Smooth muscle cell (in vitro differentiated cells): ENCODE data around the gene BCL2. TPM values are rescaled to one million over a fixed set of nuclear protein-coding genes. Genes with fewer than 3 reads are reported as not detected.

Experiments used
- DNase-seq: peaks from one replicate; lab custom pipeline; 2025; ENCODE audit not compliant: unreplicated experiment; lab: John Stamatoyannopoulos, UW
- H2AFZ ChIP-seq: fragments of 200-600 bp; sonication (generic); 2 replicates; pipeline ENCODE4 v1.6.0; 2016; ENCODE audit warnings: antibody characterized with exemption, low read depth, mild to moderate bottlenecking
- H3F3A ChIP-seq: fragments of 200-600 bp; sonication (generic); 2 replicates; pipeline ENCODE4 v1.6.0; 2017; ENCODE audit warnings: antibody characterized with exemption, low read depth
- H3K27ac ChIP-seq: fragments of 200-600 bp; sonication (generic); 2 replicates; pipeline ENCODE4 v1.5.1; 2016; ENCODE audit warnings: low read depth, mild to moderate bottlenecking
- H3K27me3 ChIP-seq: fragments of 200-600 bp; sonication (generic); 2 replicates; pipeline ENCODE4 v1.6.1; 2016; ENCODE audit warnings: low read depth, mild to moderate bottlenecking
- H3K36me3 ChIP-seq: fragments of 200-600 bp; sonication (generic); 2 replicates; pipeline ENCODE4 v1.5.1; 2016; ENCODE audit warnings: low read depth
- H3K4me1 ChIP-seq: fragments of 200-600 bp; sonication (generic); 2 replicates; pipeline ENCODE4 v1.5.1; 2016; ENCODE audit warnings: low read depth
- H3K4me2 ChIP-seq: fragments of 200-600 bp; sonication (generic); 2 replicates; pipeline ENCODE4 v1.6.0; 2016; ENCODE audit warnings: mild to moderate bottlenecking
- H3K4me3 ChIP-seq: fragments of 200-600 bp; sonication (generic); 2 replicates; pipeline ENCODE4 v1.5.1; 2016; ENCODE audit warnings: mild to moderate bottlenecking
- H3K79me2 ChIP-seq: fragments of 200-600 bp; sonication (generic); 2 replicates; pipeline ENCODE4 v1.6.0; 2016; ENCODE audit warnings: low read depth, mild to moderate bottlenecking
- H3K9ac ChIP-seq: fragments of 200-600 bp; sonication (generic); 2 replicates; pipeline ENCODE4 v1.6.0; 2016; ENCODE audit warnings: low read depth
- H3K9me3 ChIP-seq: fragments of 200-600 bp; sonication (generic); replicated peaks from 2 replicates; pipeline ENCODE4 v1.5.1; 2016; ENCODE audit warnings: low read depth
- H4K20me1 ChIP-seq: fragments of 200-600 bp; sonication (generic); 2 replicates; pipeline ENCODE4 v1.6.0; 2016; ENCODE audit warnings: low read depth
- WGBS: methylation state at CpG from one replicate; pipeline ENCODE4 v1.1.7; 2016; ENCODE audit warnings: low lambda C conversion rate; 5-methylcytosine and 5-hydroxymethylcytosine counted together
- polyA plus RNA-seq: library from polyadenylated mRNA; unstranded; fragments of >200 nt; fragmentation: Nextera tagmentation; extraction: Ambion mirVana; gene quantifications from 2 replicates; pipeline ENCODE4 v1.2.1, GENCODE V29; 2016
- total RNA-seq: library from RNA; depleted of rRNA; stranded (reverse); fragments of >200 nt; gene quantifications from 2 replicates; pipeline ENCODE4 v1.2.3, GENCODE V29; 2014
- TF ChIP-seq, protein P1 (sequence below): fragments of 200-600 bp; sonication (generic); IDR thresholded peaks from 2 replicates; pipeline ENCODE4 v1.5.1; 2017; ENCODE audit warnings: borderline replicate concordance, mild to moderate bottlenecking, antibody characterized with exemption; ENCODE audit not compliant: insufficient read depth, poor library complexity, severe bottlenecking

BCL2 gene
- total and polyA plus RNA-seq, 2 experiments from 2014 or later: 0.85 TPM; not detected in 1

DNA sequence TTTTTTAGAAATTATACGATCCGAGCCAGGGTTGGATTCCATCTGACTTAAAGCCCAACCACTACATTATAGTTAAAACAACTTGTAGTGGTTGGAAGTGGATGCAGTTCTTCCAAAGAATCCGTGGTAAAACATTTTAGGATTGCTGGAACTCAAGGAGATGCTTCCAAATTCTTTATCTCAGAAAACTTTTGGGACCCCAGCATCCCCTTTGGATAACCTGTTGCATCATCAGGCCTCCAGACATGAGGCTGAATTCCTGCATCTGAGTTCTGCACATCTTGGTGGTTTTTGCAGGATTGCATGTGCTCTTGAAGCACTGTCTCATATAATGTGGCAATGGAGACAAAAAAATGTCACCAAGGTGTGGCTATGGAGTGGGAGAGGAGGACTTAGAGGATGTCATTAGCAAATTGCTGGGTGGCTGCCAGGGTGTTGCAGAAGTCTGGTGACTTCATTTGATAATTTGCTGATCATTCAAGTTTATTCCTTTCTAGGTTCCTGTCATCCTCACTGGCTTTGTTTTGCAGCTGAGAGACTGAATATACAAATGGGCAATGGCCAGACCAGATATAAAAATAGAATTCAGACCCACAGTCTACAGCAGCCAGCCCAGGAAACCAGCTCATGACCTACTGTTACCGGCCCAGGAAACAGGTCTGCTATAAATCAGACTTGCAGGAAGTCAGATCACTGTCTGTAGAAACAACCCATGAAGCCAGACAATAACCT, 207.7 kb downstream of the BCL2 start:
- no peak for DNase-seq
- H2AFZ ChIP-seq: no peak overlapping the region
- H3K27me3 ChIP-seq: peaks cover 13% of the 10 kb centered on the region
- TF ChIP-seq, protein P1, sequence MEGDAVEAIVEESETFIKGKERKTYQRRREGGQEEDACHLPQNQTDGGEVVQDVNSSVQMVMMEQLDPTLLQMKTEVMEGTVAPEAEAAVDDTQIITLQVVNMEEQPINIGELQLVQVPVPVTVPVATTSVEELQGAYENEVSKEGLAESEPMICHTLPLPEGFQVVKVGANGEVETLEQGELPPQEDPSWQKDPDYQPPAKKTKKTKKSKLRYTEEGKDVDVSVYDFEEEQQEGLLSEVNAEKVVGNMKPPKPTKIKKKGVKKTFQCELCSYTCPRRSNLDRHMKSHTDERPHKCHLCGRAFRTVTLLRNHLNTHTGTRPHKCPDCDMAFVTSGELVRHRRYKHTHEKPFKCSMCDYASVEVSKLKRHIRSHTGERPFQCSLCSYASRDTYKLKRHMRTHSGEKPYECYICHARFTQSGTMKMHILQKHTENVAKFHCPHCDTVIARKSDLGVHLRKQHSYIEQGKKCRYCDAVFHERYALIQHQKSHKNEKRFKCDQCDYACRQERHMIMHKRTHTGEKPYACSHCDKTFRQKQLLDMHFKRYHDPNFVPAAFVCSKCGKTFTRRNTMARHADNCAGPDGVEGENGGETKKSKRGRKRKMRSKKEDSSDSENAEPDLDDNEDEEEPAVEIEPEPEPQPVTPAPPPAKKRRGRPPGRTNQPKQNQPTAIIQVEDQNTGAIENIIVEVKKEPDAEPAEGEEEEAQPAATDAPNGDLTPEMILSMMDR: no peak
- 72% methylated on average over 4 of the region's 4 CpGs for WGBS
- H3K4me3 ChIP-seq: no peak overlapping the region
- no peaks in the 10 kb centered on the region for H4K20me1 ChIP-seq
- H3K36me3 ChIP-seq: no peaks in the 10 kb centered on the region
- no peaks in the 10 kb centered on the region for H3K79me2 ChIP-seq
- H3K4me1 ChIP-seq: no peaks in the 10 kb centered on the region
- H3K27ac ChIP-seq: no peak overlapping the region
- no peaks in the 10 kb centered on the region for H3F3A ChIP-seq
- no peak overlapping the region for H3K9ac ChIP-seq
- no peak overlapping the region for H3K4me2 ChIP-seq
- no peaks in the 10 kb centered on the region for H3K9me3 ChIP-seq

DNA sequence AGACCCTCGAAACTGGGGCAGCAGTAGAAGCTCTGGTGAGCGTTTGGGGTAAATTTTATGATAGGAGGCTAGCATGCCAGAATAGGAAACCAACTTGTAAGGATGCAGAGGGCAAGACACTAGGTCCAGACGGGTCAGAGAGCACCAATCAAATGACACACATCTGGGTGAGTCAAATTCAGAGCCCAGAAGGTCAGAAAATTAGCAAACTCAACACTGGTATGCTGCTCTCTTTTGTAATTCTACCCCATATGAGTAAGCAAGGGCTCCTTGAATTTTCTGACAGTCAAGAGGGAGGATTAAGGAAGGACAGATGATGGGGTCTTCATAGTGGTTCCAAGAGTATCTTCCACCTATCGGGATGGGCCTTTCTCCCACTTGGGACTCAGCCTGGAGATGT, 209.8 kb downstream of the BCL2 start:
- H3K4me2 ChIP-seq: no peak overlapping the region
- H3K4me3 ChIP-seq: no peak overlapping the region
- no peak overlapping the region for H3K27ac ChIP-seq
- H3K36me3 ChIP-seq: no peaks in the 10 kb centered on the region
- TF ChIP-seq, protein P1: no peak
- no peaks in the 10 kb centered on the region for H3K27me3 ChIP-seq
- 83% methylated on average over 4 of the region's 4 CpGs for WGBS
- H3K4me1 ChIP-seq: no peaks in the 10 kb centered on the region
- no peaks in the 10 kb centered on the region for H3F3A ChIP-seq
- H4K20me1 ChIP-seq: no peaks in the 10 kb centered on the region
- no peak for DNase-seq
- no peaks in the 10 kb centered on the region for H3K9me3 ChIP-seq
- H3K9ac ChIP-seq: no peak overlapping the region
- no peaks in the 10 kb centered on the region for H3K79me2 ChIP-seq
- H2AFZ ChIP-seq: no peak overlapping the region

DNA sequence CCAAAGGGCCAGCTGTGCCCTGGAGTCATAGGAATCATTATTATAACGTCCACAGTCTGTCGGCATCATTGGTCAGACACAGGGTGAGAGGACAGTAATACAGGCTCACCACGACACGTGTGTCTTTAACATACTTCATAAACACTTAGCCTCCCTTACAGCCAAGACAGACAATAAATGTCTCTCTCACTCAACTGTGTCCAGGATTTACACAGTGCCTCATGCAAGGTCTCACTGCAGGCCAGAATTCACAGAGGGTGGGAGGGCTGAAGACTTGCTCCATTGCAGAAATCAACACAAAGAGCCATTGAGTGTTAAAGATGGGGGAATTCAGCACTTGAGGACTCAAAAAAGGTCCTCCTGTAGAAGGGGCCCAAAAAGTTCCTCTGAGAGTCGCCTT, 210.5 kb downstream of the BCL2 start:
- Histone ChIP-seq H3K4me2 (no peak overlapping the region), H2AFZ (no peak overlapping the region), H3K27ac (no peak overlapping the region), H3K9ac (no peak overlapping the region), H3K36me3 (no peaks in the 10 kb centered on the region), H3K4me1 (no peaks in the 10 kb centered on the region), H3K4me3 (no peak overlapping the region), H3K27me3 (no peaks in the 10 kb centered on the region), H4K20me1 (no peaks in the 10 kb centered on the region), H3K9me3 (no peaks in the 10 kb centered on the region), H3F3A (no peaks in the 10 kb centered on the region), H3K79me2 (no peaks in the 10 kb centered on the region)
- 88% methylated on average over 5 of the region's 5 CpGs for WGBS
- TF ChIP-seq, protein P1: no peak
- no peak for DNase-seq

DNA sequence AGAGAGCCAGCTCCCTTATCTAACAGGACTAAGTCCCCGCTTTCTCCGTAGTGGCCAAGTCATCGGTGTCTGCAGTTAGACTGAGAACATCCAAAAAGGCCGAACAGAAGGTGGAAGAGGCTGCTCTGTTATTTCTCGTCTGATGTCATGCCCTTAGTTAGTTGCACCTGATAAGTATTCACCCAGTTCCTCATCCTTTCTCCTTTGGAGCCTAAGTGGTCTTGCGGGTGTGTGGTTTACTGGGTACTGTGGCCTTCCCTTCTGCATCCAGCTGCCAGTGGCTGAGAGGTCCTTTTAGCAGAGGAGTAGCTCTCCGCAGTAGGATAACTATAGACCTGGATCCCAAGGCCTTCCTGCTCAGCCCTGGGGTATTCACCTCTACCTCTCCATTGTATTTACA, 211.6 kb downstream of the BCL2 start:
- H3K27ac ChIP-seq: no peak overlapping the region
- no peak overlapping the region for H3K4me3 ChIP-seq
- H3K27me3 ChIP-seq: no peaks in the 10 kb centered on the region
- no peak overlapping the region for H3K4me2 ChIP-seq
- H2AFZ ChIP-seq: no peak overlapping the region
- no peaks in the 10 kb centered on the region for H3K4me1 ChIP-seq
- H3F3A ChIP-seq: no peaks in the 10 kb centered on the region
- H3K9me3 ChIP-seq: no peaks in the 10 kb centered on the region
- 85% methylated on average over 7 of the region's 7 CpGs for WGBS
- DNase-seq: no peak
- H3K9ac ChIP-seq: no peak overlapping the region
- no peaks in the 10 kb centered on the region for H3K36me3 ChIP-seq
- H3K79me2 ChIP-seq: no peaks in the 10 kb centered on the region
- TF ChIP-seq, protein P1: no peak
- no peaks in the 10 kb centered on the region for H4K20me1 ChIP-seq
